ENCODE measurements around the gene PLOD2. TPM values are rescaled to one million over a fixed set of nuclear protein-coding genes. Genes with fewer than 3 reads are reported as not detected.

The PLOD2 gene
- total RNA-seq, 6 experiments from 2014 or later: 22.7 to 196 (median 57.6) TPM

- peak; percentile 38 to 62 (median 54) for ATAC-seq
- TF ChIP-seq POLR2A (IDR thresholded peaks at IDR 0.05) (no peak), CTCF (IDR thresholded peaks at IDR 0.05) (peak; percentile 11 to 36 (median 26))
- DNase-seq: no peak
- Histone ChIP-seq H3K27me3 (no peaks in the 10 kb centered on the region), H3K4me3 (no peak overlapping the region), H3K27ac (peak overlapping the region in 1 of 3 donors; percentile 1), H3K36me3 (no peaks in the 10 kb centered on the region), H3K4me1 (peaks cover 0 to 16% (median 4%) of the 10 kb centered on the region in 4 donors), H3K9me3 (no peaks in the 10 kb centered on the region)
- 33% methylated on average over 1 of the region's 1 CpG for WGBS (ENCODE audit: insufficient coverage, low coverage, low lambda C conversion rate, missing lambda C conversion rate)
- intact Hi-C loops (cut with DNase I): no loop called here
Measured at GRCh38 chr3:146148468-146148931, 12.5 kb downstream of the PLOD2 start.

- H3K4me3 ChIP-seq: no peak overlapping the region
- H3K9me3 ChIP-seq: no peaks in the 10 kb centered on the region
- TF ChIP-seq CTCF (IDR thresholded peaks at IDR 0.05) (no peak), POLR2A (IDR thresholded peaks at IDR 0.05) (no peak)
- intact Hi-C loops (cut with DNase I): no loop called here
- no peak overlapping the region for H3K27ac ChIP-seq
- H3K4me1 ChIP-seq: peaks cover 0 to 8% (median 3%) of the 10 kb centered on the region in 4 donors
- ATAC-seq (no peak), DNase-seq (no peak)
- no peaks in the 10 kb centered on the region for H3K36me3 ChIP-seq
- H3K27me3 ChIP-seq: no peaks in the 10 kb centered on the region
- WGBS (ENCODE audit: insufficient coverage, low coverage, low lambda C conversion rate, missing lambda C conversion rate): 95% methylated on average over 1 of the region's 1 CpG
Measured at GRCh38 chr3:146145642-146146041, 15.3 kb downstream of the PLOD2 start.

- DNase-seq: no peak
- peaks cover 0 to 6% (median 0%) of the 10 kb centered on the region in 4 donors for H3K4me1 ChIP-seq
Measured at GRCh38 chr3:146142757-146143156, 18.2 kb downstream of the PLOD2 start.

GRCh38 chr3:146139586-146140110 lies 21.3 kb downstream of the PLOD2 start:
- WGBS (ENCODE audit: insufficient coverage, low coverage, low lambda C conversion rate, missing lambda C conversion rate): 84% methylated on average over 3 of the region's 3 CpGs
- Histone ChIP-seq H3K36me3 (no peaks in the 10 kb centered on the region), H3K4me1 (peaks cover 0 to 6% (median 0%) of the 10 kb centered on the region in 4 donors), H3K9me3 (no peaks in the 10 kb centered on the region), H3K27me3 (no peaks in the 10 kb centered on the region), H3K4me3 (no peak overlapping the region), H3K27ac (no peak overlapping the region)
- ATAC-seq: no peak
- intact Hi-C loops (cut with DNase I): no loop called here
- no peak for TF ChIP-seq POLR2A (IDR thresholded peaks at IDR 0.05)
- no peak for TF ChIP-seq CTCF (IDR thresholded peaks at IDR 0.05)
- no peak for DNase-seq

More at GRCh38 chr3:146142757-146143156, 18.2 kb downstream of the PLOD2 start:
- Histone ChIP-seq H3K4me3 (no peak overlapping the region), H3K27ac (no peak overlapping the region), H3K9me3 (no peaks in the 10 kb centered on the region), H3K36me3 (no peaks in the 10 kb centered on the region), H3K27me3 (no peaks in the 10 kb centered on the region)
- TF ChIP-seq POLR2A (IDR thresholded peaks at IDR 0.05): no peak
- no peak for TF ChIP-seq CTCF (IDR thresholded peaks at IDR 0.05)
- WGBS (ENCODE audit: insufficient coverage, low coverage, low lambda C conversion rate, missing lambda C conversion rate): 53% methylated on average over 3 of the region's 3 CpGs
- intact Hi-C loops (cut with DNase I): no loop called here
- ATAC-seq: peak; percentile 46 to 71 (median 54)
